Liver (tissue), 3 donors: ENCODE data around the gene TRERF1.

ENCODE experiments used
- EGR1 ChIP-seq, 2 donors: IDR thresholded peaks; 2 replicates each; pipeline ENCODE4 v1.6.1; 2016 to 2018; ENCODE audit warnings: antibody characterized with exemption in 2 of 2, low read depth in 2 of 2
- RXRA ChIP-seq, 2 donors: IDR thresholded peaks; 2 replicates each; pipeline ENCODE4 v1.6.1; 2017 to 2018; ENCODE audit warnings: antibody characterized with exemption in 2 of 2, mild to moderate bottlenecking in 1 of 2
- SP1 ChIP-seq: IDR thresholded peaks from 2 replicates; pipeline ENCODE4 v1.6.1; 2018; ENCODE audit warnings: antibody characterized with exemption, mild to moderate bottlenecking
- YY1 ChIP-seq: IDR thresholded peaks from 2 replicates; pipeline ENCODE4 v1.6.1; 2016; ENCODE audit warnings: antibody characterized with exemption, mild to moderate bottlenecking
- TF ChIP-seq, protein P1 (sequence below): fragments of 150-350 bp; IDR thresholded peaks from 2 replicates; pipeline ENCODE4 v1.5.1; 2017; ENCODE audit warnings: improper control_type of control experiment, low read depth, low read length; ENCODE audit not compliant: missing input control
- TF ChIP-seq, protein P2 (sequence below): IDR thresholded peaks from 2 replicates; pipeline ENCODE4 v1.6.1; 2016; ENCODE audit warnings: antibody characterized with exemption
- donor health status: healthy.
- donor health status: healthy.

DNA sequence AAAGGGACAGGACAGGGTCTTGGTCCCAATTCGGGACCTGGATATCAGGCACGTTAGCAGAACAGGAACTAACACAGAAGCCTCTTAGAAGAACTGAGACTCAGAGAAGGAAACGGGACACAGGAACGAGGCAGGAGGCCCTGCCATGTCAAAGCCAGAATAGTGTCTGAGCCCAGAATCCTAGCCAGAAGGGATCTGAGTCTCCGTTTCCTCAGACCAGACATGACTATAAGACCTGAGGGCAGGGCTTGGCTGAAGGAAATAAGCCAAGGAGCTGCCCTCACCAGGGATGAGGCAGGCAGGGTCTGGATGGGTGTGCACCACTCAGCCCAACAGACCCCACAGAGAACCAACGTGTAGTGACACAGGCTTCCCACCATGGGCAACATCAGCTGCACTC lies 40.3 kb downstream of the TRERF1 start:
- TF ChIP-seq, protein P1, sequence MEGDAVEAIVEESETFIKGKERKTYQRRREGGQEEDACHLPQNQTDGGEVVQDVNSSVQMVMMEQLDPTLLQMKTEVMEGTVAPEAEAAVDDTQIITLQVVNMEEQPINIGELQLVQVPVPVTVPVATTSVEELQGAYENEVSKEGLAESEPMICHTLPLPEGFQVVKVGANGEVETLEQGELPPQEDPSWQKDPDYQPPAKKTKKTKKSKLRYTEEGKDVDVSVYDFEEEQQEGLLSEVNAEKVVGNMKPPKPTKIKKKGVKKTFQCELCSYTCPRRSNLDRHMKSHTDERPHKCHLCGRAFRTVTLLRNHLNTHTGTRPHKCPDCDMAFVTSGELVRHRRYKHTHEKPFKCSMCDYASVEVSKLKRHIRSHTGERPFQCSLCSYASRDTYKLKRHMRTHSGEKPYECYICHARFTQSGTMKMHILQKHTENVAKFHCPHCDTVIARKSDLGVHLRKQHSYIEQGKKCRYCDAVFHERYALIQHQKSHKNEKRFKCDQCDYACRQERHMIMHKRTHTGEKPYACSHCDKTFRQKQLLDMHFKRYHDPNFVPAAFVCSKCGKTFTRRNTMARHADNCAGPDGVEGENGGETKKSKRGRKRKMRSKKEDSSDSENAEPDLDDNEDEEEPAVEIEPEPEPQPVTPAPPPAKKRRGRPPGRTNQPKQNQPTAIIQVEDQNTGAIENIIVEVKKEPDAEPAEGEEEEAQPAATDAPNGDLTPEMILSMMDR, result no peak
- TF ChIP-seq YY1, result no peak
- TF ChIP-seq, protein P2, sequence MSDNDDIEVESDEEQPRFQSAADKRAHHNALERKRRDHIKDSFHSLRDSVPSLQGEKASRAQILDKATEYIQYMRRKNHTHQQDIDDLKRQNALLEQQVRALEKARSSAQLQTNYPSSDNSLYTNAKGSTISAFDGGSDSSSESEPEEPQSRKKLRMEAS, result no peak
- no peak for TF ChIP-seq EGR1 (IDR thresholded peaks at IDR 0.05; ENCODE audit: low read depth in 2 of 2)
- no peak for TF ChIP-seq SP1
- TF ChIP-seq RXRA (IDR thresholded peaks at IDR 0.05), result no peak
